ENCODE results near the gene GFRA3.

DNA sequence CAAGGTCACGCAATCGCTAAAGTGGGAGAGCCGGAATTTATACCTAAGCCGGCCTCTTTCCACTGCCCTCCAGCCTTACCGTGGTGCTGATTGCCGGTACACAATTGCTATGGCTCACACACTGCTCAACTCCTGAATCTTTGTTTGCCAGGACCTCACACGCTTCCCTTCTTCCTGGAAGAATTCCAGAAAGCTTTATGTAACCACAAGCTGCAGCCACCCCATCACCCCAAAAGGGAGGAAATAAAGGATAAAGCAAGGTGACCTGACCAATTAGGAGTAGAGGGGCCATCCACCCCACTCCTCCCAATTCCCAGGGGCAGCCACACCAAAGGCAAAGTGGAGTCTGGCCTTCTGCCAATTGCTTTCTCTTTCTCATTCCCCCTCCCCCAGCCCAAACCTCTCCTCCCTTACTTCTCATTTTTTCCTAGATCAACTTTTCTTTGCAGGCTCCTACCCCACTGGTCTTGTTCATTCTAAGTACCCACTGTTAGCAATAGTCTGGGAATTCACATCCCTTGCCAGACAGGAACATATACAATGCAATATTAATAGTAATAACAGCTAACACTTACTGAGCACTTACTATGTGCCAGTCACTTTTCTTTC is 43.3 kb downstream of the GFRA3 start:
- no peak for TF ChIP-seq POLR2AphosphoS5 (IDR thresholded peaks at IDR 0.05; ENCODE audit: insufficient read depth in 1 of 2, low read depth in 1 of 2)
- TF ChIP-seq, protein P1, sequence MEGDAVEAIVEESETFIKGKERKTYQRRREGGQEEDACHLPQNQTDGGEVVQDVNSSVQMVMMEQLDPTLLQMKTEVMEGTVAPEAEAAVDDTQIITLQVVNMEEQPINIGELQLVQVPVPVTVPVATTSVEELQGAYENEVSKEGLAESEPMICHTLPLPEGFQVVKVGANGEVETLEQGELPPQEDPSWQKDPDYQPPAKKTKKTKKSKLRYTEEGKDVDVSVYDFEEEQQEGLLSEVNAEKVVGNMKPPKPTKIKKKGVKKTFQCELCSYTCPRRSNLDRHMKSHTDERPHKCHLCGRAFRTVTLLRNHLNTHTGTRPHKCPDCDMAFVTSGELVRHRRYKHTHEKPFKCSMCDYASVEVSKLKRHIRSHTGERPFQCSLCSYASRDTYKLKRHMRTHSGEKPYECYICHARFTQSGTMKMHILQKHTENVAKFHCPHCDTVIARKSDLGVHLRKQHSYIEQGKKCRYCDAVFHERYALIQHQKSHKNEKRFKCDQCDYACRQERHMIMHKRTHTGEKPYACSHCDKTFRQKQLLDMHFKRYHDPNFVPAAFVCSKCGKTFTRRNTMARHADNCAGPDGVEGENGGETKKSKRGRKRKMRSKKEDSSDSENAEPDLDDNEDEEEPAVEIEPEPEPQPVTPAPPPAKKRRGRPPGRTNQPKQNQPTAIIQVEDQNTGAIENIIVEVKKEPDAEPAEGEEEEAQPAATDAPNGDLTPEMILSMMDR (IDR thresholded peaks at IDR 0.05) = no peak

All from vagina (tissue), 2 donors.